Lower leg skin (tissue), 4 donors: ENCODE results near the gene DENND5A. TPM values are rescaled to one million over a fixed set of nuclear protein-coding genes. Genes with fewer than 3 reads are reported as not detected.

ENCODE experiments used
- DNase-seq, 2 donors: peaks; one replicate each; pipeline ENCODE4 v3.0.0-alpha.2; 2019; ENCODE audit warnings: low spot score in 2 of 2
- H3K4me3 ChIP-seq: fragments of 200-600 bp; sonication (generic); 2 replicates; pipeline ENCODE4 v1.5.1; 2017; ENCODE audit warnings: mild to moderate bottlenecking, low read depth; ENCODE audit not compliant: poor library complexity, severe bottlenecking
- POLR2A ChIP-seq, 2 donors: fragments of 450-650 bp; IDR thresholded peaks; one replicate each; pipeline ENCODE4 v1.6.1; 2016 to 2017; ENCODE audit warnings: antibody characterized with exemption in 2 of 2, mild to moderate bottlenecking in 1 of 2, moderate library complexity in 1 of 2
- WGBS, 2 donors: methylation state at CpG; one replicate each; pipeline ENCODE4 v1.1.5; 2018; 5-methylcytosine and 5-hydroxymethylcytosine counted together
- intact Hi-C: fragments of 100-400 bp; cut with DNase I; formaldehyde crosslinking; loops from one replicate; pipeline ENCODE4 v1.15.0; 2023; ENCODE audit warnings: low total_unique reads
- total RNA-seq, 4 donors: library from RNA; depleted of rRNA; stranded (reverse); fragments of >200 nt; gene quantifications; one replicate each; pipeline ENCODE4 v1.1.0, GENCODE V29; 2016
- TF ChIP-seq, protein P1 (sequence below), 3 donors: fragments of 450-650 bp; IDR thresholded peaks; one replicate each; pipeline ENCODE4 v1.5.1; 2016; ENCODE audit warnings: antibody characterized with exemption in 3 of 3, mild to moderate bottlenecking in 3 of 3, moderate library complexity in 2 of 3

The DENND5A gene
- total RNA-seq, 4 donors from 2014 or later: 21.2 to 34.1 (median 28.7) TPM

GRCh38 chr11:9092853-9093778, 172.0 kb downstream of the DENND5A start:
- 74 to 85% methylated on average over 10 of the region's 10 CpGs for WGBS, 2 donors
- DNase-seq: no peak
- intact Hi-C loops: no loop called here
- H3K4me3 ChIP-seq: no peak overlapping the region
- TF ChIP-seq POLR2A (IDR thresholded peaks at IDR 0.05): no peak
- TF ChIP-seq, protein P1, sequence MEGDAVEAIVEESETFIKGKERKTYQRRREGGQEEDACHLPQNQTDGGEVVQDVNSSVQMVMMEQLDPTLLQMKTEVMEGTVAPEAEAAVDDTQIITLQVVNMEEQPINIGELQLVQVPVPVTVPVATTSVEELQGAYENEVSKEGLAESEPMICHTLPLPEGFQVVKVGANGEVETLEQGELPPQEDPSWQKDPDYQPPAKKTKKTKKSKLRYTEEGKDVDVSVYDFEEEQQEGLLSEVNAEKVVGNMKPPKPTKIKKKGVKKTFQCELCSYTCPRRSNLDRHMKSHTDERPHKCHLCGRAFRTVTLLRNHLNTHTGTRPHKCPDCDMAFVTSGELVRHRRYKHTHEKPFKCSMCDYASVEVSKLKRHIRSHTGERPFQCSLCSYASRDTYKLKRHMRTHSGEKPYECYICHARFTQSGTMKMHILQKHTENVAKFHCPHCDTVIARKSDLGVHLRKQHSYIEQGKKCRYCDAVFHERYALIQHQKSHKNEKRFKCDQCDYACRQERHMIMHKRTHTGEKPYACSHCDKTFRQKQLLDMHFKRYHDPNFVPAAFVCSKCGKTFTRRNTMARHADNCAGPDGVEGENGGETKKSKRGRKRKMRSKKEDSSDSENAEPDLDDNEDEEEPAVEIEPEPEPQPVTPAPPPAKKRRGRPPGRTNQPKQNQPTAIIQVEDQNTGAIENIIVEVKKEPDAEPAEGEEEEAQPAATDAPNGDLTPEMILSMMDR (IDR thresholded peaks at IDR 0.05): no peak

GRCh38 chr11:9092072-9092471, 173.1 kb downstream of the DENND5A start:
- 78 to 88% methylated on average over 4 of the region's 4 CpGs for WGBS, 2 donors
- intact Hi-C loops: no loop called here

GRCh38 chr11:9091044-9091922, 173.9 kb downstream of the DENND5A start, which contains the start of gene SCUBE2:
TSS of gene SCUBE2 (minus strand) at chr11:9091599. CDS start at chr11:9091528, 71 bp downstream.
- DNase-seq: no peak
- intact Hi-C loops: no loop called here
- peak within 1 kb of the TSS; percentile 27 for H3K4me3 ChIP-seq
- 2 to 7% methylated on average over 5 to 48 of the region's 113 CpGs for WGBS, 2 donors
- TF ChIP-seq, protein P1 (IDR thresholded peaks at IDR 0.05): no peak
- no peak for TF ChIP-seq POLR2A (IDR thresholded peaks at IDR 0.05)

More at GRCh38 chr11:9092072-9092471, 173.1 kb downstream of the DENND5A start:
- TF ChIP-seq, protein P1 (IDR thresholded peaks at IDR 0.05): no peak
- no peak for TF ChIP-seq POLR2A (IDR thresholded peaks at IDR 0.05)
- no peak overlapping the region for H3K4me3 ChIP-seq
- no peak for DNase-seq

DNA sequence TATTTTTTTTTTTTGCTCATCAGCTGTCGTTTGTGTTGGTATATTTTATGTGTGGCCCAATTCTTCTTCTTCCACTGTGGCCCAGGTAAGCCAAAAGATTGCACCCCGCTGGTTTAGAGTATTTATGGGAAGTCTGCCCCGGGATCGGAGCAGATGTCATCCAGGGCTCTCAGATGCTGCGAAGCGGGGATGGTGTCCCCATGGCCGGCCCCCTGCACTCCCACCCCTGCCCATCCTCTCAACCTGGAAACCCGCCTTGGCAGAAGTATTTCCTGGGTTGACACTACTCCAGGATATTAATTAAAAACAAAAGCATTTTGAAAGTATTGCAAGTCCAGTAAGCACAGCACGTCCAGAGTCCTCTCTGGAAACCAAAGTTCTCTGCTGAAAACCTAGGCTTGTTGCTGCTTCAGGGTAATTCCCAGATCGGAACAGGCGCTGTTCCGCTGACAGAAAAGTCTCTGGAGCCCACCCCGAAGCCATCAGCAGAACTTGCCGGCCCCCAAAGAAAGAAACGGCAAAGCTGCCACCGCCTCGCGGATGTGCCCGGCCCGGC, 174.6 kb downstream of the DENND5A start:
- intact Hi-C loops: no loop called here
- WGBS, 2 donors: 23 to 31% methylated on average over 19 to 20 of the region's 20 CpGs
- TF ChIP-seq, protein P1 (IDR thresholded peaks at IDR 0.05): no peak
- no peak for TF ChIP-seq POLR2A (IDR thresholded peaks at IDR 0.05)
- no peak for DNase-seq
- H3K4me3 ChIP-seq: no peak overlapping the region

DNA sequence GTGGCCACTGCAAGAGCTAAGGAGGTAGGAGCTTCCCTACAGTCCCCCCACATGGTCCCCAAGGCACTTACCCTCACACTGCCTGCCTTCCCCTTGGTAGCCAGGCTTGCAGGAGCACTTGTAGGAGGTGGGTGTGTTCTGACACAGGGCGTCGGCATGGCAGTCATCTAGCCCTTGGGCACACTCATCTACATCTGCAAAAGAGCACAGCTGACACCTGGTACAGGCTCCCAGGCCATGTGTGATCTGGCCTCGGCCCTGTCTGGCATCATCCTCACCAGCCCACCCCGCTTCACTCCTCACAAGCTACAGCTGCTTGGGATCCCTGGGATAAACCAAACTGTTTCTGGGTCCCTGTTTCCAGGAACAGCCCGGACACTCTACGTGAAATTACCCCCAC, 175.5 kb downstream of the DENND5A start:
- 53 to 77% methylated on average over 6 of the region's 6 CpGs for WGBS, 2 donors
- intact Hi-C loops: no loop called here
- TF ChIP-seq, protein P1 (IDR thresholded peaks at IDR 0.05): no peak
- TF ChIP-seq POLR2A (IDR thresholded peaks at IDR 0.05): no peak
- DNase-seq: no peak
- H3K4me3 ChIP-seq: no peak overlapping the region
